Thoracic aorta (tissue), 2 donors: Measurements from ENCODE around the gene TBL1Y. TPM values are rescaled to one million over a fixed set of nuclear protein-coding genes. Genes with fewer than 3 reads are reported as not detected.

Experiments
- ATAC-seq: fragments of 150-250 bp; one replicate; pipeline ENCODE4 v1.8.0; 2017; ENCODE audit warnings: low read depth; ENCODE audit not compliant: insufficient number of reproducible peaks, low FRiP score
- DNase-seq: peaks from one replicate; pipeline ENCODE4 v3.0.0-alpha.2; 2020; ENCODE audit warnings: low spot score
- H3K27ac ChIP-seq, 2 donors: fragments of 200-600 bp; sonication (generic); 1 replicate in 1 of 2; 2 replicates in 1 of 2; pipeline ENCODE4 v1.5.1; 2016; ENCODE audit warnings: mild to moderate bottlenecking in 2 of 2, moderate library complexity in 2 of 2
- H3K27me3 ChIP-seq: fragments of 200-600 bp; sonication (generic); replicated peaks from 2 replicates; pipeline ENCODE4 v1.6.0; 2016; ENCODE audit warnings: mild to moderate bottlenecking; ENCODE audit not compliant: insufficient read depth
- H3K36me3 ChIP-seq: fragments of 200-600 bp; sonication (generic); one replicate; pipeline ENCODE4 v1.5.1; 2016
- H3K4me1 ChIP-seq, 2 donors: fragments of 200-600 bp; sonication (generic); 1 replicate in 1 of 2; 2 replicates in 1 of 2; pipeline versions ENCODE4 v1.5.1 to v1.6.0; 2016; ENCODE audit warnings: low read depth in 2 of 2, mild to moderate bottlenecking in 1 of 2; ENCODE audit not compliant: control insufficient read depth in 1 of 2
- H3K4me3 ChIP-seq: fragments of 200-600 bp; sonication (generic); 2 replicates; pipeline ENCODE4 v1.5.1; 2016; ENCODE audit warnings: mild to moderate bottlenecking
- H3K9me3 ChIP-seq: fragments of 200-600 bp; sonication (generic); 2 replicates; pipeline ENCODE4 v1.5.1; 2016
- total RNA-seq, 2 donors: library from RNA; depleted of rRNA; stranded (reverse); fragments of >200 nt; gene quantifications; one replicate each; pipeline versions ENCODE4 v1.1.0 to v1.2.3, GENCODE V29; 2016
- TF ChIP-seq, protein P1 (sequence below): fragments of 200-600 bp; sonication (generic); IDR thresholded peaks from one replicate; pipeline ENCODE4 v1.5.1; 2019; ENCODE audit warnings: antibody characterized with exemption

The TBL1Y gene
- total RNA-seq, 2 donors from 2014 or later = 0.27 to 0.28 TPM

DNA sequence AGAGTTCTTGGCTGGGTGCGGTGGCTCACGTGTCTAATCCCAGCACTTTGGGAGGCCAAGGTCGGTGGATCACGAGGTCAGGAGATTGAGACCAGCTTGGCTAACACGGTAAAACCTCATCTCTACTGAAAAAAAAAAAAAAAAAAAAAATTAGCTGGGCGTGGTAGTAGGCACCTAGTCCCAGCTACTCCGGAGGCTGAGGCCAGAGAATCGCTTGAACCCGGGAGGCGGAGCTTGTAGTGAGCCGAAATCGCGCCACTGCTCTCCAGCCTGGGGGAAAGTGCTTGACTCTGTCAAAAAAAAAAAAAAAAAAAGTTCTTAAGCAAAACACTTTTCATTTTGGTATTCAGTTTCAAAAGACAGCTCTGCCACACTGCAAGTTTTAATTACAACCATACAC lies 37.9 kb downstream of the TBL1Y start:
- Histone ChIP-seq H3K27me3 (no peaks in the 10 kb centered on the region), H3K27ac (no peak overlapping the region), H3K36me3 (no peaks in the 10 kb centered on the region), H3K4me3 (no peak overlapping the region), H3K4me1 (no peaks in the 10 kb centered on the region), H3K9me3 (no peaks in the 10 kb centered on the region)
- TF ChIP-seq, protein P1, sequence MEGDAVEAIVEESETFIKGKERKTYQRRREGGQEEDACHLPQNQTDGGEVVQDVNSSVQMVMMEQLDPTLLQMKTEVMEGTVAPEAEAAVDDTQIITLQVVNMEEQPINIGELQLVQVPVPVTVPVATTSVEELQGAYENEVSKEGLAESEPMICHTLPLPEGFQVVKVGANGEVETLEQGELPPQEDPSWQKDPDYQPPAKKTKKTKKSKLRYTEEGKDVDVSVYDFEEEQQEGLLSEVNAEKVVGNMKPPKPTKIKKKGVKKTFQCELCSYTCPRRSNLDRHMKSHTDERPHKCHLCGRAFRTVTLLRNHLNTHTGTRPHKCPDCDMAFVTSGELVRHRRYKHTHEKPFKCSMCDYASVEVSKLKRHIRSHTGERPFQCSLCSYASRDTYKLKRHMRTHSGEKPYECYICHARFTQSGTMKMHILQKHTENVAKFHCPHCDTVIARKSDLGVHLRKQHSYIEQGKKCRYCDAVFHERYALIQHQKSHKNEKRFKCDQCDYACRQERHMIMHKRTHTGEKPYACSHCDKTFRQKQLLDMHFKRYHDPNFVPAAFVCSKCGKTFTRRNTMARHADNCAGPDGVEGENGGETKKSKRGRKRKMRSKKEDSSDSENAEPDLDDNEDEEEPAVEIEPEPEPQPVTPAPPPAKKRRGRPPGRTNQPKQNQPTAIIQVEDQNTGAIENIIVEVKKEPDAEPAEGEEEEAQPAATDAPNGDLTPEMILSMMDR = no peak
- ATAC-seq = no peak
- no peak for DNase-seq

- Histone ChIP-seq H3K9me3 (no peaks in the 10 kb centered on the region), H3K36me3 (no peaks in the 10 kb centered on the region), H3K27ac (no peak overlapping the region), H3K4me1 (no peaks in the 10 kb centered on the region), H3K27me3 (no peaks in the 10 kb centered on the region), H3K4me3 (no peak overlapping the region)
- ATAC-seq (no peak), DNase-seq (no peak)
- TF ChIP-seq, protein P1 = no peak
These were observed 39.5 kb downstream of the TBL1Y start for GRCh38 chrY:6949947-6950346.

GRCh38 chrY:6964732-6965131 lies 54.2 kb downstream of the TBL1Y start:
- Histone ChIP-seq H3K9me3 (no peaks in the 10 kb centered on the region), H3K27ac (no peak overlapping the region), H3K4me3 (no peak overlapping the region), H3K27me3 (no peaks in the 10 kb centered on the region), H3K36me3 (no peaks in the 10 kb centered on the region), H3K4me1 (no peaks in the 10 kb centered on the region)
- DNase-seq (no peak), ATAC-seq (no peak)
- TF ChIP-seq, protein P1 = peak; percentile 55

DNA sequence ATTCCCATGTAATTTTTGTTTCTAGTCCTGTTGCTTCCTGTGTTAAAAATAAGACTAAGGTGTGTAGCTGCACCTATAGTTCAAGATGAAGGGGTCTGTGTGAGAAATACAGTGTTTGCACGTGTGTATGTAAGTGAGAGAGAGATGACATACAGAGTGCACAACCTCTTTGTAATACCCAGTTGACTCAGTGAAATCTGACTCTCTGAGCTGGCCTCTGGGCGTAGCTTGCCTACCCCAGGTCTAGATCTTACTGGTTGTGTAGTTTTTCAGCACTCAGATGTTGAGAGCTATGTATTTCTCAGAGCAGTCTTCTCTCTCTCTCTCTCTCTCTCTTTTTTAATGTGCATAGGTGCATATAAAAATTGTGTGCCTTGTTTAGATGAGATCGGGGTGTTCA lies 56.0 kb downstream of the TBL1Y start:
- TF ChIP-seq, protein P1 = no peak

DNA sequence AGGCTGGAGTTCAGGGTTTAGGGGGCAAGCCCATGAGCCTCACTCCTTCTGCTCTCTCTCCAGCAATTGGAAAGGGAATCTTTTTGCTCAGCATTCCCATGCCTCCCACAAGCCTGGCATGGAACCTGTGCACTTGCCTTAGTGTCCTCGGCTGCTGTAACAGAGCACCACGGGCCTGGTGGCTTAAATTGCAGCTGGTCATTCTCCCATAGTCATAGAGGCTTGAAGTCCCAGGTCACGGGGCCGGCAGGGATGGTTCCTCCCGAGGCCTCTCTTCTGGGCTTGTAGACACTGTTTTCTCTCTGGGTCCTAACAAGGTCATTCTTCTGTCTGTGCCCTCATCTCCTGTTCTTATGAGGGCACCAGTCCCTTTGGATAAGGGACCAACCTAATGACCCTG lies 57.2 kb downstream of the TBL1Y start:
- Histone ChIP-seq H3K9me3 (no peaks in the 10 kb centered on the region), H3K4me3 (no peak overlapping the region), H3K27me3 (no peaks in the 10 kb centered on the region), H3K36me3 (no peaks in the 10 kb centered on the region), H3K27ac (no peak overlapping the region), H3K4me1 (no peaks in the 10 kb centered on the region)
- DNase-seq (no peak), ATAC-seq (no peak)
- TF ChIP-seq, protein P1 = no peak

More for the DNA sequence above, 56.0 kb downstream of the TBL1Y start:
- DNase-seq (no peak), ATAC-seq (no peak)
- Histone ChIP-seq H3K9me3 (no peaks in the 10 kb centered on the region), H3K27ac (no peak overlapping the region), H3K4me3 (no peak overlapping the region), H3K27me3 (no peaks in the 10 kb centered on the region), H3K4me1 (no peaks in the 10 kb centered on the region), H3K36me3 (no peaks in the 10 kb centered on the region)
